G401 (cell line): Measurements from ENCODE around the gene FAM168A. TPM values are rescaled to one million over a fixed set of nuclear protein-coding genes. Genes with fewer than 3 reads are reported as not detected.
"Not testable (repeated sequence)": the region's sequence is repeated elsewhere in the genome, so short reads cannot be mapped to it uniquely, and the experiment has no call there.

Experiments
- DNase-seq: peaks from one replicate; pipeline ENCODE4 v3.0.0-alpha.2; 2015; ENCODE audit warnings: low spot score
- in situ Hi-C: cut with HindIII; loops from 2 replicates; pipeline ENCODE4 v1.10.0; 2016; ENCODE audit warnings: low sequenced_read_pairs, mixed read lengths
- total RNA-seq: library from RNA; depleted of rRNA; stranded (reverse); fragments of >200 nt; shearing (Covaris generic); gene quantifications from 2 replicates; pipeline ENCODE4 v1.2.3, GENCODE V29; 2014

FAM168A gene
- total RNA-seq, 1 experiment from 2014 or later = 16.7 TPM

DNA sequence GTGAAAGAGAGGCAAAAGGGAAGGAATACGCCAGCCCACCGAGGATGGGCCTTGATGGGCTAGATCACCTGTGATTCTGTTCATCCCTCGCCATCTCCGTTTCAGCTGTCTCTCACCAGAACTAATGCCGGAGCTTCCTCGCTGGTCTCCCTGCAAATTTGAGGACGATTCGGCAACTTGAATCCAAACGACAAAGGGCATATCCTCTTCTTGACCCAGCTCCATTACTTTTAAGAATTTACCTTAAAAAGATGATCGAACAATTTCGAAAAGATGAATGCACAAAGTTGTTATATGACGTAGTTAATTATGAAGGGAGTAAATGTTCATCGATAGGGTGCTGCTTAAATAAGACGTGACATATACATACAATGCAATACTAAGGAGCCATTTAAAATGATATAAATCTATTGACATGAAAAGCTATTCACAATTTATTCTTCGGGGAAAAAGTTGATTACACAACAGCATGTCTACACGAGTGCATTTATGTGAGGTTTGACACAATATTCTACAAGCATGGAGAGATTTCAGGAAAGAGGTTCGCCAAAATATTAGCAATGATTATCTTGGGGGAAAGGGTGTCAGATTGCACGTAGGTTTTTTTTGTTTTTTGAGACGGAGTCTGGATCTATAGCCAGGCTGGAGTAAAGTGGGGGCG lies 937 bp upstream of the FAM168A start:
- in situ Hi-C loops = no loop called here
- DNase-seq = no peak

- in situ Hi-C loops = no loop called here
- DNase-seq = peak; percentile 43
Observed at GRCh38 chr11:73597336-73597955, 466 bp downstream of the FAM168A start.

- in situ Hi-C loops = no loop called here
- peak; percentile 34 for DNase-seq
Observed at GRCh38 chr11:73596547-73596946, 1.4 kb downstream of the FAM168A start.

DNA sequence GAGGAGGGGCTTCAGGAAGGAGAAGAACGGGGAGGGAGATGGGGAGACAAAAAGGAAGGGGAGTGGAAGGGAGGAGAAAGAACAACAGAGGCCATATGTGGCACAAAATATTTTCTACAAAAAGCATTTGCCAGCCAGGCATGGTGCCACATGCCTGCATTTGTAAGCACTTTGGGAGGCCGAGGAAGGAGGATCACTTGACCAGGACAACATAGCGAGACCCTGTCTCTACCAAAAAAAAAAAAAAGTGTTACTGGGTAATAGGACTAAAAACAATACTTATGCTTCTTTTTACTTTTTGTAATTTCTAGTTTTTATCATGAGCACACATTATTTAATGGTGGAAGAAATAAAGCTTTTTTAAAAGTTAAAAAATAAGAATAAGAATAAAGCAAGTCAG lies 5.3 kb downstream of the FAM168A start:
- no peak for DNase-seq
- in situ Hi-C loops = loop anchor here (5.0 kb wide), 1 partner anchor 165 kb away; no protein-coding TSS in a partner anchor

DNA sequence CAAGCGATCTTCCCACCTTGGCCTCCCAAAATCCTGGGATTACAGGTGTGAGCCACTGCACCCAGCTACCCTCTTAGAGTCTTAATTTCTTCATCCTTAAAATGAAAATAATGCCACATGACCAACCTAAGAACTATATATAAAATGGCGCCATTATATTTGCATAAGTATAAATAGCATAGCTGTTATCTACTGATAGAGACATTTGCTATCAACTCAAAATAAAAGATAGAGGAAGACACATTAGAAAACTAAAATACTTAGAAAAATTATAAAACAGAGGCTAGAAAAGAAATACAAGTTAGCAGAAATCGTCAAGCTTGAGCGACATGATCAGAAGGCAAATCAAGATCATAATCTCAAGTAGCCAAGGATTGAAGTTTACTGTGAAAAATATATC lies 6.2 kb downstream of the FAM168A start:
- DNase-seq = no peak
- in situ Hi-C loops = loop anchor here (5.0 kb wide), 1 partner anchor 164 kb away; no protein-coding TSS in a partner anchor

- no peak for DNase-seq
- in situ Hi-C loops = loop anchor here (5.0 kb wide), 1 partner anchor 164 kb away; no protein-coding TSS in a partner anchor
Observed at GRCh38 chr11:73590991-73591390, 6.9 kb downstream of the FAM168A start.

GRCh38 chr11:73586791-73587190 lies 11.1 kb downstream of the FAM168A start:
- DNase-seq = no peak
- in situ Hi-C loops = no loop called here

- DNase-seq = no peak
- in situ Hi-C loops = no loop called here
Observed at GRCh38 chr11:73585834-73586575, 11.9 kb downstream of the FAM168A start.

- in situ Hi-C loops = no loop called here
- no peak for DNase-seq
Observed at GRCh38 chr11:73584831-73585230, 13.1 kb downstream of the FAM168A start.

GRCh38 chr11:73582653-73583052 lies 15.3 kb downstream of the FAM168A start:
- in situ Hi-C loops = no loop called here
- no peak for DNase-seq

DNA sequence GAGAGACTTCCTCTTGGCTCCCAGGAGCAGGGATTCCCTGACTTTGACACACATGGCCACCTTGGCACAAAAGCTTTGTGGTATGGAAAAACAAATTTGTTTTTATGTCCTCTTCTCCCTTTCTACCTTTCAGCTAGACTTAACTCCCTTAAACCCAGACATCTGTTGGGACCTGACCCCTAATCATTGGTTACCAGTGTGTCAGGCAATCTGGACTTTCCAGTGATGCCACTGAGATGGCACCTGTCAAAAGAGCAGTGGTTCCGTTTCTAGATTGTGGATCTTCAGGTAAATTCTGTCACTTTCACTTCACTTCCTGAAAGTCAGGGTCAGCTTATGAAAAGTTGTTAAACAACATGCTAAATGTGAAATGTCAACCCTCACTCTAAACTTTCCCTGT lies 17.2 kb downstream of the FAM168A start:
- DNase-seq, in situ Hi-C loops: not testable (repeated sequence)

GRCh38 chr11:73579641-73580434 lies 18.1 kb downstream of the FAM168A start:
- DNase-seq = no peak
- in situ Hi-C loops = no loop called here

DNA sequence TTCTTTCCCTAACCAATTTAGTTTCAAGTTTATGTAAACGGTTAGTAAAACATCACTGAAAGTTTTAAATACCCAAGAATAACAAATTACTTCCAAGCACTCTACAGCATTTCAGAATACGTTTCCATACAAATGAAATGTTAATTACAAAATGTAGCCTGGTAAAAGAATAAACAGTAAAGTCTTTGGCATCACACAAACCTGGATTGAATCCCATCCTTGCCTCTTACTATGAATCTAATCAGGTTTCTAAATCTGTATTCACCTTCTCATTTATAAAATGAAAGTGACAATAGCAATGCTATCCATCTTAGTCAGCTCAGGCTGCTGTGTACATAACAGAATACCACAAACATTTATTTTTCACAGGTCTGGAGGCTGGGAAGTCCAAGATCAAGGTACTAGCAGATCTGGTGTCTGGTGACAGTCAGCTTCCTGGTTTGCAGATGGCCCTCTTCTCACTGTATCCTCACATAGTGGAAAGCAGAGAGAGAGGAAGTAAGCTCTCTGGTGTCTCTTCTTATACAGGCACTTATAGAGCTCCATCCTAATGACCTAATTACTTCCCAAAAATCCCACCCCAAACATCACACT lies 19.2 kb downstream of the FAM168A start:
- DNase-seq = no peak
- in situ Hi-C loops = no loop called here

GRCh38 chr11:73577496-73577917 lies 20.4 kb downstream of the FAM168A start:
- in situ Hi-C loops = no loop called here

GRCh38 chr11:73576185-73576614 lies 21.7 kb downstream of the FAM168A start:
- in situ Hi-C loops = no loop called here
- peak; percentile 41 for DNase-seq

More at GRCh38 chr11:73577496-73577917, 20.4 kb downstream of the FAM168A start:
- no peak for DNase-seq

DNA sequence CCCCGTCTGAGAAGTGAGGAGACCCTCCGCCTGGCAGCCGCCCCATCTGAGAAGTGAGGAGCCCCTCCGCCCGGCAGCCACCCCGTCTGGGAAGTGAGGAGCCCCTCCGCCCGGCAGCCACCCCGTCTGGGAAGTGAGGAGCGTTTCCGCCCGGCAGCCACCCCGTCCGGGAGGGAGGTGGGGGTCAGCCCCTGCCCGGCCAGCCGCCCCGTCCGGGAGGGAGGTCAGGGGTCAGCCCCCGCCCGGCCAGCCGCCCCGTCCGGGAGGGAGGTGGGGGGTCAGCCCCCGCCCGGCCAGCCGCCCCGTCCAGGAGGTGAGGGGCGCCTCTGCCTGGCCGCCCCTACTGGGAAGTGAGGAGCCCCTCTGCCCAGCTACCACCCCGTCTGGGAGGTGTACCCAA lies 25.9 kb downstream of the FAM168A start:
- DNase-seq, in situ Hi-C loops: not testable (repeated sequence)

DNA sequence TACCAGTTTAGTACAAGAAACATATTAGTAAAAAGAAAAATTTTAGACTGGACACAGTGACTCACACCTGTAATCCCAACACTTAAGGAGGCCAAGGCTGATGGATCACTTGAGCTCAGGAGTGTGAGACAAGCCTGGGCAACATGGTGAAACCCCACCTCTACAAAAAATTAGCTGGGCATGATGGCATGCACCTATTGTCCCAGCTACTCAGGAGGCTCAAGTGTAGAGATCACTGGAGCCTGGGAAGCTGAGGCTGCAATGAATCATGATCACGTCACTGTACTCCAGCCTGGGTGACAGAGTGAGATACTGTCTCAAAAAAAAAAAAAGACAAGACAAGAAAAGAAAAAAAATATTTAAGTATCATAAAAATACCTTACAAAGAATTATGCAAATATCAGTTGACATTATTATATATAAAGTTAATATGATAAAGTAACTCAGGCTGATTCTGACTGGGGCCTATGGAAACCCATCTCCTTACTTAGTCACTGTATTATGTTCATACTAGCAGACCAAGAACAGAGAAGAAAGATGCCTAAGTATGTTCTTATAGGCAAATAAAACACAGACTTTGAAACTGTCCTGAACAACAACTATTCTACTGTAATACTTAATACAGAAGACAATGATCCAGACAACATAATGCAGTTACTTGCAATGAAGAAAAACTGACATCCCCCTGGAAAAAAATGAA lies 27.3 kb downstream of the FAM168A start:
- in situ Hi-C loops = no loop called here
- no peak for DNase-seq

GRCh38 chr11:73566977-73567755 lies 30.7 kb downstream of the FAM168A start:
- DNase-seq = no peak

More at GRCh38 chr11:73566977-73567755, 30.7 kb downstream of the FAM168A start:
- in situ Hi-C loops = no loop called here
